Left cardiac atrium (tissue), 4 donors: Measurements from ENCODE around the gene SIRT3. TPM values are rescaled to one million over a fixed set of nuclear protein-coding genes. Genes with fewer than 3 reads are reported as not detected.
A peak's percentile ranks its signal among the peaks of the same experiment; 100 is the strongest.
"Not testable (repeated sequence)": the region's sequence is repeated elsewhere in the genome, so short reads cannot be mapped to it uniquely, and the experiment has no call there.

Experiments
- ATAC-seq, 2 donors: fragments of 200-7000 bp; cut with Tn5 transposase; one replicate each; pipeline ENCODE4 v1.9.1; 2020; ENCODE audit warnings: mild to moderate bottlenecking in 2 of 2, moderate library complexity in 2 of 2
- DNase-seq: peaks from one replicate; pipeline ENCODE4 v3.0.0-alpha.2; 2020
- intact Hi-C, 2 donors: fragments of 100-400 bp; cut with DNase I; formaldehyde crosslinking; loops; one replicate each; pipeline versions ENCODE4 v1.14.1 to v1.15.1; 2022 to 2023
- total RNA-seq, 2 donors: library from RNA; stranded (reverse); fragmentation: NEBNext Ultra II Directional; extraction: Animal tissue kit (Norgen Biotek cat#: 25700); gene quantifications; one replicate each; pipeline ENCODE4 v1.2.1, GENCODE V29; 2021
- donor health status: DM: no; HTN: yes; CAD: no.
- donor health status: DM: no; HTN: yes; CAD: no; lungs with severe emphysema.
- donor health status: DM: yes; HTN: yes; CAD: no.
- donor health status: Dilated cardiomyopathy.

The SIRT3 gene
- total RNA-seq, 2 donors from 2014 or later = 21.1 to 21.6 TPM

DNA sequence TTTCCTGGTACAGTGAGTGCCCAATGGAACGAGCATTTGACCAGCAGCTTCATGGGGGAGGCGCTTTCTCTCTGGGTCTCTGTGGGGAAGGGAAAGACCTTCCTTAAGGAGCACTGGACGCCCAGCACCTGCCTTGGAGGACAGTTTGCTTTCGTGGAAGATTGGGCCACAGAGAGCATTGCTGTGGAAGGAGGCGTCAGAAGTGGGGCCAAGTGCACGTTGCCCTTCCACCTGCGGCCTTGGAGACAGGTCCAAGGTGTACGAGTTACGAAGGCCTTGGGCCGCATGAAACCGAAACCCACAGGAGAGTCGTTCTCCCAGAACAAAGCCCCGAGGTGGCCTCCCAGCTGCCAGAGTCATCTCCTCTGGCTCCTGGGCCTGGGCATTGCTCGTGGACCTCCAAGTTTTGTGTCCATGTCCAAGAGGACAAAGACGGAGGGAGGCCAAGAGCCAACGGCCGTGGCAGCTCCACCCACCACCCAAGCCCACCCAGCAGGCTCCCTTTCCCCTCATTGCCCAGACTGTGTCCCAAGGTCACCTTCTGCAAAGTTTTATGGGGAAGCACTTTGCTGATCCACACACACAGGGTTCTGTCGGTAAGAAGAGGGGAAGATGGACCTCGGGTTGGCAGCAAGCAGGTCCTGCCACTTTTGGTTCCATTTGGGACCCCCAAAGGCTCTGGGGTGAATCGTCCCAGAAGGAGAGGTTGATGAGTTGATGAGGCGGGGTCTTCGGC is 36.2 kb upstream of the SIRT3 start:
- intact Hi-C loops = no loop called here
- DNase-seq (no peak), ATAC-seq (no peak)

GRCh38 chr11:271319-271715 is 35.2 kb upstream of the SIRT3 start:
- ATAC-seq (no peak), DNase-seq (no peak)
- intact Hi-C loops = no loop called here

DNA sequence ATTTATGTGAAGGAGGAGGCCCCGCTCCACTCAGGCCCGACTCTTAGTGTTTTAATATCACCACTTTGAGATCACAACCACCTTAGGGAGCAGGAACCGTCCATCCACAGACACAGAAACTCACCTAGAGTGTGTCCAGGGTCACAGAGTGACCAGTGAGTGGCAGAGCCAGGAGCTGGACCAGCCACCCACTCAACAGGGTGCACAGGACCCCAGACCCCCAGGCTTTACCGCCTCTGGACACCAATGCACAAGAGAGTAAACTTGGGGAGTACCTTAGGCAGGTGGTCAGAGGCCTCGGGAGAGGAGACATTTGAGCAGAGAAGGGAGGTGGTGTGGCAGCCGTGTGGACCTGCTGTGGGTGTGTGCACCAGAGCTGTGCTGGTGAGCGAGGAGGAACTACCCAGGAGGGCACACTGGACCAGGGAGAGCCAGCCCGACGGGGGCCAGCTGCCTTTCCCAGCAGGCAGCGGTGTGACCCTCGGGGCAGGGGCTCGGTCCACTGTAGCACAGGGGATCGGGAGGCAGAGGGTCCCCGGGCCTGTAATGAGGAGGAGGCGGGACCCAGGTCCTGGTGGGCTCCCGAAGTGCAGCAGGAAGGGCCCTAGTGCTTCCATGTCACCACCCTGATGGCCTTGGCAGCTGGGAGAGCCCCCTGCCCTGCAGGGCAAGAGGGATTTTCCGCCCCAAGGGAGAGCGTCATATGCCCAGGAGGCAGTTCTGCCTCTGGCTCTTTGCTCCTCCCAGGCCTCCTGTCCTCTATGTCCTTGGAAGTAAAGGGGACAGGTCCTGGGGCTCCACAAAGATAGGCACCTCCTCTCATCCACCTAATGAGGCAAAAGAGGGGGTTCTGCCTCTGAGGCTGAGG is 34.5 kb upstream of the SIRT3 start:
- ATAC-seq = no peak

DNA sequence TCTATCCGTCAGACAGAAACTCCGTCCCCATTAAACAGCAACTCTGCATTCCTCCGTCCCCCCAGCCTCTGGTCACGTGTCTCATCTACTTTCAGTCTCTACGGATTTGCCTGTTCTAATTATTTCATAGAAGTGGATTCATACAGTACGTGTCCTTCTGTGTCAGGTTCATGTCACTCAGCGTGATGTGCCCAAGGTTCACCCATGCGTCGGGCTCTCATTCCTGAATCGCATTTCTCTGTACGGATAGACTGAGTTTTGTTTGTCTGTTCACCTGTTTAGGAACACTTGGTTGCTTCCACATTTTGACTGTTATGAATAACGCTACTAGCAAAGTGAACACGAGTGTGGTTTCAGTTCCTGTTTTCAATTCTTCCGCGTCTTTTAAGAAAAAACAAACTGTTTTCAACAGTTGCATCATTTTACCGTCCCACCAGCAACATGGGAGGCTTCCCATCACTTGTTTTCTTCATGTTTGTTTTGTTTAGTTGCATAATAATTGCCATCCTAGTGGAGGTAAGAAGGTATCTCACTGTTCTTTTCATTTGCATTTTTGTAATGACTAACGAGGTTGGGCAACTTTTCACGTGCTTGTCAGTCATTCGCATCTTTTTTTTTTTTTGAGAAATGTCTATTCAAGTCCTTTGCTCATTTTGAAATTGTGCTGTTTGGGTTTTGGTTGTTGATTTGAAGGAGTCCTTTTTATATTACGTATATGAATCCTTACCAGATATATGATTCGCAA is 33.2 kb upstream of the SIRT3 start:
- no peak for DNase-seq
- ATAC-seq = peak; percentile 46 to 50
- intact Hi-C loops = no loop called here

More for the DNA sequence above, 34.5 kb upstream of the SIRT3 start:
- DNase-seq = no peak
- intact Hi-C loops = no loop called here

- DNase-seq, intact Hi-C loops: not testable (repeated sequence)
- peak; percentile 77 for ATAC-seq
These were observed 32.6 kb upstream of the SIRT3 start for GRCh38 chr11:268716-269145.

GRCh38 chr11:267491-267994 is 31.4 kb upstream of the SIRT3 start:
- intact Hi-C loops = no loop called here
- DNase-seq = peak; percentile 47
- peak; percentile 49 to 52 for ATAC-seq

DNA sequence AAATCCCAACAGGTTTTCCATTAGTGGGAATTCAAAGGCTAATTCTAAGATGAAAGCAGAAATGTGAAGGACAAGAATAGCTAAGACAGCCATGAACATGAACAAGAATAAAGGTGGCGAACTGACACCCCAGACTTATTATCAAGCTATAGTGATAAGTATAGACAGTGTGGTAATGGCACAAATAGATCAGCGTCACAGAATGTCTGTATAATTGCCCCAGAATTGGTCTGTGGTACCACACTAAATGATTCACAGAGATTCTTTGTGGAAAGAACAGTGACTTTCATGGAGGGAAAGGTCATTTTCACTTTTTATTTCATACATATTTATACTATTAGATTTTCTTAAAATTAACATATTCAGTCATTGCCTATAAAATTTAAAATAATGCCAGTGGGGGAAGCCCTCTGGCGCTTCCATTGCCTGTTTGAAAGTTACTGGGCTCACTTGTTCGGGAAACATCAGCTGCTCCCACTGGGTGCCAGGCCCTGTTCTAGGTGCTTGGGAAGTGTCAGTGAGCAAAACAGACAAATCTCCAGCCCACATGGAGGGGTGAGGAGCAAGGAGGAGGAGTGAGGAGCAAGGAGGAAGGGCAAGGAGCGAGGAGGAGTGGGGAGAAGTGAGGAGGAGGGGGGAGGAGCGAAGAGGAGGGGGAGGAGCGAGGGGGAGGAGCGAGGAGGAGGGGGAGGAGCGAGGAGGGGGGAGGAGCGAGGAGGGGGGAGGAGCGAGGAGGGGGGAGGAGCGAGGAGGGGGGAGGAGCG is 30.7 kb upstream of the SIRT3 start:
- intact Hi-C loops = no loop called here
- DNase-seq = no peak
- ATAC-seq = peak in 1 of 2 donors; percentile 8

GRCh38 chr11:261624-262023 is 25.5 kb upstream of the SIRT3 start:
- DNase-seq (no peak), ATAC-seq (no peak)
- intact Hi-C loops = no loop called here

- ATAC-seq (no peak), DNase-seq (no peak)
- intact Hi-C loops = loop anchor here in 1 of 2 donors (10.0 kb wide), 1 partner anchor 135 kb away; the partner anchor contains the start of gene PKP3
These were observed 23.3 kb upstream of the SIRT3 start for GRCh38 chr11:259413-259812.

DNA sequence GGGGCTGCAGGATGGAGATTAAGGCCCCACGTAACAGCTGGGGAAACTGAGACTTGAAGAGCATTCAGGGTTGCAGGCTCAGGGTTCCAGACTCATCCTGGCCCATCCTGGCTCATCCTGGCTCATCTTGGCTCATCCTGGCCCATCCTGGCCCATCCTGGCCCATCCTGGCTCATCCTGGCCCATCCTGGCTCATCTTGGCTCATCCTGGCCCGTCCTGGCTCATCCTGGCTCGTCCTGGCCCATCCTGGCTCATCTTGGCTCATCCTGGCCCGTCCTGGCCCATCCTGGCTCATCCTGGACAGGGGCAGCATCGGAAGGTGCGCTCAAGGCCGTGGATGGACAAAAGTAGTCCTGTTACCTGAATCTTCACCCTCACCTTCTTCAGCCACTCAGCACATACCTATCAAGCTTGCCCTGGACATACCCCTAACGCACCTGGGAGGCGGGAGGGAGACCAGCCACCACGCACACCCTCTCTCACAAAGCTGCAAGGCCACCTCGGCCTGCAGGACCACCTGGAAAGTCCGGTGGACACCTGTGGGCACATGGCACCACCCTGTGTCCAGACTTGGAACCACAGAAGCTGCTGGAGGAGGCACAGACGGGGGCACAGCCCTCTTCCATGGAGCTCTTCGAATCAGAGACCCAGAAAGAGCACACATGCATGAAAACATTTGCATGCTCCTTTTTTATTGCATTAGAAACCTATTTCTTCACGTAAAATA is 21.8 kb upstream of the SIRT3 start:
- no peak for ATAC-seq
- intact Hi-C loops = loop anchor here in 1 of 2 donors (10.0 kb wide), 1 partner anchor 137 kb away; the partner anchor contains the start of gene PKP3
- no peak for DNase-seq

GRCh38 chr11:256952-257737 is 21.0 kb upstream of the SIRT3 start:
- DNase-seq = no peak
- intact Hi-C loops = loop anchor here in 1 of 2 donors (10.0 kb wide), 1 partner anchor 138 kb away; the partner anchor contains the start of gene PKP3
- ATAC-seq = no peak

- intact Hi-C loops = loop anchor here in 1 of 2 donors (10.0 kb wide), 1 partner anchor 139 kb away; the partner anchor contains the start of gene PKP3
- DNase-seq (no peak), ATAC-seq (no peak)
These were observed 19.7 kb upstream of the SIRT3 start for GRCh38 chr11:255816-256215.

DNA sequence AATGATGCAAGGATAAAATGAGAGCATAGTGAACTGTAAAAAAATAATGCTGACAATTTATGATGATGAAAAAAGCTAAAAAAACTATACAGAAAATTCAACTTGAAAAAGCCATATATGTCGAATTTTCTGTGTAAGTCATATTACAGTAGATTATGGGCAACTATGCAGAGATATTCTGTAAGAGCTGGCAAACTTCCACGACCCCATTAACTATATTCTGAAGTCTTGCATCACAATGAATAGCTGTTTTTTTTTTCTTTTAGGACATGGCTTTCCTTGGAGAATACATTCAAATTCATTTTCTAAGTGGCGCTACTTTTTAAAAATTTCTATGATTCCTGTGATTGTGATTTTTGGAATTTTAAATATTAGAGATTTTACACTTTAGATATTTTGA is 19.0 kb upstream of the SIRT3 start:
- intact Hi-C loops = loop anchor here in 1 of 2 donors (10.0 kb wide), 1 partner anchor 140 kb away; the partner anchor contains the start of gene PKP3
- no peak for ATAC-seq
- no peak for DNase-seq

GRCh38 chr11:253886-254270 is 17.7 kb upstream of the SIRT3 start:
- DNase-seq (no peak), ATAC-seq (no peak)
- intact Hi-C loops = loop anchor here in 1 of 2 donors (5.0 to 10.0 kb wide), 2 partner anchors 103 to 141 kb away; partner anchors contain the start of gene PKP3

GRCh38 chr11:253160-253885 is 17.2 kb upstream of the SIRT3 start:
- intact Hi-C loops = loop anchor here in 1 of 2 donors (5.0 to 10.0 kb wide), 2 partner anchors 104 to 141 kb away; partner anchors contain the start of gene PKP3
- ATAC-seq = no peak
- DNase-seq = no peak

DNA sequence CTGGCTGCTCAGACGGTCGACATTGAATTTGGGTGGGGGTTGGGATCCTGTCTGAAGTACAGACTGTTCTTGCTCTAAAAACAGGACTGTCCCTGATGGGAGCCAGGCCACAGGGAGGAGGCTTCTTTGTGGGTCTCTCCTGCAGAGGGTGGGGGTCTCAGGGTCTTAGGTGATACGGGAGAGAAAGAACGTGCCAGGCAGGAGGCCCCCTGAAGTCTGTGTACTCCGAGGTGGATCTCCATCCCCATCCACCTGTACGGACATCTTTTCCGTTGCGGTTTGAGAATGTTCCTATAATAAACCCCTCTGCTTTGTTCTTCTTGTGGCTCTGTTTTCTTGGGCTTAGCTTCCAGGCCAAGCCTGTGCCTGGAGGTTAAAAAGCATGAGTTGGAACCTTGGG is 16.5 kb upstream of the SIRT3 start:
- DNase-seq (no peak), ATAC-seq (no peak)
- intact Hi-C loops = loop anchor here in 1 of 2 donors (5.0 to 10.0 kb wide), 2 partner anchors 105 to 142 kb away; partner anchors contain the start of gene PKP3
